H1 (cell line): ENCODE data around the gene DGKH. TPM values are rescaled to one million over a fixed set of nuclear protein-coding genes. Genes with fewer than 3 reads are reported as not detected.

Experiments
- ASH2L ChIP-seq: fragments of 200-600, 300-600 bp; sonication (generic); IDR thresholded peaks from one replicate; pipeline ENCODE4 v1.7.1; 2017; ENCODE audit warnings: low read length
- BACH1 ChIP-seq: IDR thresholded peaks from 2 replicates; pipeline ENCODE4 v1.6.1; 2012; ENCODE audit warnings: low read length, improper control_type of control experiment
- JUN ChIP-seq: IDR thresholded peaks from 2 replicates; pipeline ENCODE4 v1.6.1; 2011; ENCODE audit warnings: low read depth, mild to moderate bottlenecking, improper control_type of control experiment, low read length
- KDM5A ChIP-seq: fragments of 200-600 bp; IDR thresholded peaks from 2 replicates; pipeline ENCODE4 v1.7.1; 2012; ENCODE audit warnings: mild to moderate bottlenecking, low read length, inconsistent platforms, mixed read lengths
- polyA plus RNA-seq, 7 experiments: library from polyadenylated mRNA; depleted of rRNA in 3 of 7; stranded (reverse) in 5 of 7; unstranded in 2 of 7; fragments of >200 nt in 5 of 7; fragments of 200-250 nt in 2 of 7; gene quantifications; 1 replicate in 5 of 7; 2 replicates in 1 of 7; 4 replicates in 1 of 7; pipeline versions ENCODE4 v1.2.1 to v1.2.3, GENCODE V29; 2011 to 2013; ENCODE audit warnings: missing spikeins in 2 of 7, mixed read lengths in 2 of 7
- total RNA-seq: library from RNA; stranded (reverse); fragmentation: NEBNext Ultra II Directional; extraction: Animal tissue kit (Norgen Biotek cat#: 25700); gene quantifications from 2 replicates; pipeline ENCODE4 v1.2.1, GENCODE V29; 2021
- TF ChIP-seq, protein P1 (sequence below): IDR thresholded peaks from 2 replicates; pipeline ENCODE4 v1.6.1; 2011; ENCODE audit warnings: low read depth, mild to moderate bottlenecking, low read length; ENCODE audit not compliant: insufficient read depth

DGKH gene
- total and polyA plus RNA-seq, 2 of the 8 experiments (the other 6 are each of a cell fraction or from before 2014, with no cell fraction given): 2.1 to 7.9 TPM

GRCh38 chr13:42022336-42022735 is 26.1 kb upstream of the DGKH start (continued):
- TF ChIP-seq BACH1 (no peak), KDM5A (no peak), ASH2L (no peak), JUN (no peak)
- TF ChIP-seq, protein P1, sequence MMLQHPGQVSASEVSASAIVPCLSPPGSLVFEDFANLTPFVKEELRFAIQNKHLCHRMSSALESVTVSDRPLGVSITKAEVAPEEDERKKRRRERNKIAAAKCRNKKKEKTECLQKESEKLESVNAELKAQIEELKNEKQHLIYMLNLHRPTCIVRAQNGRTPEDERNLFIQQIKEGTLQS: no peak
- TF ChIP-seq, all 59 proteins: peak for 0
